ENCODE results near the gene ERI3. TPM values are rescaled to one million over a fixed set of nuclear protein-coding genes. Genes with fewer than 3 reads are reported as not detected.
A peak's percentile ranks its signal among the peaks of the same experiment; 100 is the strongest.

The ERI3 gene
- total RNA-seq, 1 donor from 2014 or later: 69.3 TPM

GRCh38 chr1:44218503-44219300 is 136.4 kb downstream of the ERI3 start:
- H3K4me3 ChIP-seq: no peak overlapping the region
- no peak overlapping the region for H3K27ac ChIP-seq
- H3K36me3 ChIP-seq: peaks cover 42 to 63% of the 10 kb centered on the region in 2 donors
- peaks cover 0 to 3% of the 10 kb centered on the region in 2 donors for H3K4me1 ChIP-seq
- no peaks in the 10 kb centered on the region for H3K9me3 ChIP-seq
- intact Hi-C loops (cut with DNase I): loop anchor here (5.0 to 10.0 kb wide), 3 partner anchors 129 to 456 kb away; partner anchors contain the start of genes ARMH1 and TMEM53
- no peak for DNase-seq (ENCODE audit: low spot score in 2 of 2)
- H3K27me3 ChIP-seq: no peaks in the 10 kb centered on the region
- TF ChIP-seq, protein P1, sequence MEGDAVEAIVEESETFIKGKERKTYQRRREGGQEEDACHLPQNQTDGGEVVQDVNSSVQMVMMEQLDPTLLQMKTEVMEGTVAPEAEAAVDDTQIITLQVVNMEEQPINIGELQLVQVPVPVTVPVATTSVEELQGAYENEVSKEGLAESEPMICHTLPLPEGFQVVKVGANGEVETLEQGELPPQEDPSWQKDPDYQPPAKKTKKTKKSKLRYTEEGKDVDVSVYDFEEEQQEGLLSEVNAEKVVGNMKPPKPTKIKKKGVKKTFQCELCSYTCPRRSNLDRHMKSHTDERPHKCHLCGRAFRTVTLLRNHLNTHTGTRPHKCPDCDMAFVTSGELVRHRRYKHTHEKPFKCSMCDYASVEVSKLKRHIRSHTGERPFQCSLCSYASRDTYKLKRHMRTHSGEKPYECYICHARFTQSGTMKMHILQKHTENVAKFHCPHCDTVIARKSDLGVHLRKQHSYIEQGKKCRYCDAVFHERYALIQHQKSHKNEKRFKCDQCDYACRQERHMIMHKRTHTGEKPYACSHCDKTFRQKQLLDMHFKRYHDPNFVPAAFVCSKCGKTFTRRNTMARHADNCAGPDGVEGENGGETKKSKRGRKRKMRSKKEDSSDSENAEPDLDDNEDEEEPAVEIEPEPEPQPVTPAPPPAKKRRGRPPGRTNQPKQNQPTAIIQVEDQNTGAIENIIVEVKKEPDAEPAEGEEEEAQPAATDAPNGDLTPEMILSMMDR (IDR thresholded peaks at IDR 0.05): no peak

DNA sequence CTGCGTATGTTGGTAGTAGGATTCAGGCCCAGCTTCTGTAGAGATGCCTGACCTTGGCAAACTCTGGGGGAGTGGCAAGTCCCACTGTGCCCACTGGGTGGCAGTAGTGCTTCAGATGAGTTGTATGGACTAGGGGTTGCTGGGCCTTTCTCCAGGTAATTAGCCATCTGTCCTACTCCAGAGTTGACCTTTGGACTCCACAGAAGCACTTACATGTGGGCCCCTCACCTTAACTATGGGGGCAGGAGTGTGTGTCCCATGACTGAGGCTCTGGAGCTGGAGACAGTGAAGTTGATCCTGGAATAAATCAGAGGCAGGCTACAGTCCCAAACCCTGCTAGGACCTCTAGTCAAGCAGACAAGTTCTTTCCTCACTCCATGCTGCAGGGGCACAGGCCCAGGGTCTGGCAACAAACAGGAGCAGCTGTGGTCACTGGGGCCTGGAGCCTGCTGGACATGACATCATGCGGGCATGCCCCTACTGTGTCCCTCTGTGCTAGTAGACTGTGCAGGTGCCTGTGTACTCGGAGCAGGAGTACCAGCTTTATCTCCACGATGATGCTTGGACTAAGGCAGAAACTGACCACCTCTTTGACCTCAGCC is 137.1 kb downstream of the ERI3 start:
- DNase-seq (ENCODE audit: low spot score in 2 of 2): peak in 1 of 2 donors; percentile 81
- intact Hi-C loops (cut with DNase I): loop anchor here (1.0 to 10.0 kb wide), 4 partner anchors 129 to 457 kb away; partner anchors contain the start of genes ARMH1 and TMEM53
- TF ChIP-seq, protein P1 (IDR thresholded peaks at IDR 0.05): peak; percentile 69 to 88 (median 88)

DNA sequence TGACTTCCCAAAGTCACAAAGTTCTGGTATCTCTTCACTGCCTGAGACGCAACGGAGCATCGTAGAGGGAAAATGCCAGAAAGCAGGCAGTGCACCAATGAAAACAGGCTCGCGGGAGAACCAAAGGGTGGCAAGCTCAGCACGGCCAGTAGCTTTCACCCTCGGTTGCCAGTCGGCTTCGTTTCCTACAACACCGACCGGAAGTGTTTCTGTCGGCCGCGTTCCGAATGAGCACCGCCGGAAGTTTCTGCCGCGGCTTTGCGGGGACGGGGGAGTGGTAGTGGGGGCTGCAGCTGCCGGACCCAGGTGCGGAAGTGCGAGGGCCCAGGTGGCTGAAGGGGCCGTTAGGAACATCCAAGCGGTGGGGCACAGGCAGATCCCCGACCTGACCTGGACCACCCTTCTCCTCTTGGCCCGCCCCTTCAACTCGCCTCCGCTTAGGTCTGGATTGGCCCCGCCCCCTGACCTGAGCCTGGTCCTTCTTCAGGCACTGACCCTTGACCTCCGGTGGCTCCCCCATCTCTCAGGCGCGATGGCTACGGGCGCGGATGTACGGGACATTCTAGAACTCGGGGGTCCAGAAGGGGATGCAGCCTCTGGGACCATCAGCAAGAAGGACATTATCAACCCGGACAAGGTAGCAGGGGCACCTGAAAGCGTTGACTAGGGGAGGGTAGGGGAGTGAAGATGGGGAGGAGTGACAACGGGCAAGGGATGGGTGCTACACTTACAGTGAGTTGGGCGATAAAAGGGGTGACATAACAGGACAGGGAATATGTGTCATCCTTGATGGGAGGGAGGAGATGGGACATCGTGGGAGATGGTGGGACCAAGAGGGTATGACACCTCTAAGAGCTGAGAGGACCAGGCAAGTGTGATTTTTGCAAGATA is 141.6 kb downstream of the ERI3 start, which contains the start of gene DMAP1:
Gene DMAP1 (plus strand): TSS at position 250 of the 891 bp plus-strand sequence. CDS start 283 bp downstream, at position 533.
- intact Hi-C loops (cut with DNase I): loop anchor here (5.0 to 10.0 kb wide), 2 partner anchors 206 to 461 kb away; partner anchors contain the start of genes ARMH1 and TMEM53
- DNase-seq (ENCODE audit: low spot score in 2 of 2): peak; percentile 35 to 89
- Histone ChIP-seq H3K4me1 (peaks cover 2 to 7% of the 10 kb centered on the region in 2 donors), H3K4me3 (peak within 1 kb of the TSS; percentile 72 to 91), H3K27ac (peak within 1 kb of the TSS; percentile 63 to 79), H3K9me3 (no peaks in the 10 kb centered on the region), H3K36me3 (peaks cover 11 to 29% of the 10 kb centered on the region in 2 donors), H3K27me3 (no peaks in the 10 kb centered on the region)
- TF ChIP-seq, protein P1 (IDR thresholded peaks at IDR 0.05): peak in 1 of 3 experiments; percentile 17

More for the DNA sequence above, 137.1 kb downstream of the ERI3 start:
- no peaks in the 10 kb centered on the region for H3K27me3 ChIP-seq
- H3K4me3 ChIP-seq: no peak overlapping the region
- no peaks in the 10 kb centered on the region for H3K9me3 ChIP-seq
- peaks cover 42 to 63% of the 10 kb centered on the region in 2 donors for H3K36me3 ChIP-seq
- H3K27ac ChIP-seq: no peak overlapping the region
- peaks cover 0 to 3% of the 10 kb centered on the region in 2 donors for H3K4me1 ChIP-seq

DNA sequence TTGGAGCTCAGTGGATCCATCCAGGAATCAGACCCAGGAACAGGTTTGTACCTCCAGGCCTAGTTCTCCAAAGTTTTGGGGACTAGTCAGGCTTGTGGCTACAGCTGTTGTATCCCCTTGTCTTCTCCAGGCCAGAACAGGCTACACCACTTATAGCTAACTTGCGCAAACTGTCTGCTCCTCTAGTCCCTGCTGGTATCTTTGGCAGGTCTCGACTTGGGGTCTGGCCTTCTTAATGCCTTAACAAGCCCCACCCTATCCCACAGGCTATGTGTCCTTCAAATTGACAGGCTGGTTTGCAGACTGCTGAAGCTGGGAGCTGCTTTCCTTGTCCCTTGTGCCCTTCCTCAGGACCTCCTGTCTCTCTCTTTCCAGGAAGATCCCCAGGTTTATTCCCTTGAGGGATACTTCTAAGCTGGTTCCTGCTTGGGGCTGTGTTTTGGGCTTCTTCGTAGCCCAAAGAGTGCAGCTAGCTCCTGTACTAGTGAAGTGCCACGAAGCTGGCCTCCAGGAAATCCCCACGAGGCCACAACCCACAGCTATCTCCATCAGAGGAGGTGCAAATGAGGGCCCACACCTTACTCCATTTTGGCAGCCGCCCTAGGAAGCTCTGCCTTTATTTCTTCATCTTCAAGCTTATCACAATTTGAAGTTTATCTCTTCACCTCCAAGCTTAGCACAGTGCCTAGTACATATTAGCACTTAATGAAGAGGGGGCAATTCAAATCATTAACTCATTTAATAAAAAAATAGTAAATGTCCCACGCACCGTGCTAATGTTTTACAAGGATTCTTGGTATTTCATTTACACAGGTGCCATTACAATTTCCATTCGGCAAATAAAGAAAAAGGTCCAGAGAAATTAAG is 142.5 kb downstream of the ERI3 start:
- H3K4me1 ChIP-seq: peaks cover 2 to 7% of the 10 kb centered on the region in 2 donors
- peak overlapping the region; percentile 72 to 91 for H3K4me3 ChIP-seq
- H3K27me3 ChIP-seq: no peaks in the 10 kb centered on the region
- H3K9me3 ChIP-seq: no peaks in the 10 kb centered on the region
- intact Hi-C loops (cut with DNase I): loop anchor here (5.0 to 10.0 kb wide), 2 partner anchors 205 to 462 kb away; partner anchors contain the start of genes ARMH1 and TMEM53
- H3K27ac ChIP-seq: peak overlapping the region; percentile 63 to 79
- peaks cover 4 to 22% of the 10 kb centered on the region in 2 donors for H3K36me3 ChIP-seq
- TF ChIP-seq, protein P1 (IDR thresholded peaks at IDR 0.05): no peak
- no peak for DNase-seq (ENCODE audit: low spot score in 2 of 2)
